WI38 (cell line): Measurements from ENCODE around the gene ECPAS.

Experiments used
- H3K4me3 ChIP-seq: 2 replicates; pipeline ENCODE4 v1.5.1; 2011; ENCODE audit warnings: low read depth, mild to moderate bottlenecking, control low read depth, low read length
- CTCF ChIP-seq: IDR thresholded peaks from 2 replicates; pipeline ENCODE4 v1.5.1; 2012; ENCODE audit warnings: low read depth, mild to moderate bottlenecking, control low read depth, low read length

ECPAS gene

GRCh38 chr9:111393971-111394370, 90.2 kb downstream of the ECPAS start:
- TF ChIP-seq CTCF, result no peak
- H3K4me3 ChIP-seq, result no peak overlapping the region

- H3K4me3 ChIP-seq, result no peak overlapping the region
Observed at GRCh38 chr9:111389406-111389805, 94.8 kb downstream of the ECPAS start.

GRCh38 chr9:111386386-111386785, 97.8 kb downstream of the ECPAS start:
- H3K4me3 ChIP-seq, result no peak overlapping the region
- no peak for TF ChIP-seq CTCF

More at GRCh38 chr9:111389406-111389805, 94.8 kb downstream of the ECPAS start:
- no peak for TF ChIP-seq CTCF

- TF ChIP-seq CTCF, result no peak
Observed at GRCh38 chr9:111381006-111381405, 103.2 kb downstream of the ECPAS start.

GRCh38 chr9:111375817-111376564, 108.2 kb downstream of the ECPAS start:
- TF ChIP-seq CTCF, result no peak
- H3K4me3 ChIP-seq, result no peak overlapping the region

More at GRCh38 chr9:111381006-111381405, 103.2 kb downstream of the ECPAS start:
- no peak overlapping the region for H3K4me3 ChIP-seq

GRCh38 chr9:111375062-111375461, 109.1 kb downstream of the ECPAS start:
- no peak overlapping the region for H3K4me3 ChIP-seq
- no peak for TF ChIP-seq CTCF

- TF ChIP-seq CTCF, result no peak
- no peak overlapping the region for H3K4me3 ChIP-seq
Observed at GRCh38 chr9:111372297-111372696, 111.9 kb downstream of the ECPAS start.
